ENCODE data around the gene SLC2A4RG. TPM values are rescaled to one million over a fixed set of nuclear protein-coding genes. Genes with fewer than 3 reads are reported as not detected.

Gene SLC2A4RG
- total and polyA plus RNA-seq, 9 donors, result 2.2 to 199 (median 103) TPM

DNA sequence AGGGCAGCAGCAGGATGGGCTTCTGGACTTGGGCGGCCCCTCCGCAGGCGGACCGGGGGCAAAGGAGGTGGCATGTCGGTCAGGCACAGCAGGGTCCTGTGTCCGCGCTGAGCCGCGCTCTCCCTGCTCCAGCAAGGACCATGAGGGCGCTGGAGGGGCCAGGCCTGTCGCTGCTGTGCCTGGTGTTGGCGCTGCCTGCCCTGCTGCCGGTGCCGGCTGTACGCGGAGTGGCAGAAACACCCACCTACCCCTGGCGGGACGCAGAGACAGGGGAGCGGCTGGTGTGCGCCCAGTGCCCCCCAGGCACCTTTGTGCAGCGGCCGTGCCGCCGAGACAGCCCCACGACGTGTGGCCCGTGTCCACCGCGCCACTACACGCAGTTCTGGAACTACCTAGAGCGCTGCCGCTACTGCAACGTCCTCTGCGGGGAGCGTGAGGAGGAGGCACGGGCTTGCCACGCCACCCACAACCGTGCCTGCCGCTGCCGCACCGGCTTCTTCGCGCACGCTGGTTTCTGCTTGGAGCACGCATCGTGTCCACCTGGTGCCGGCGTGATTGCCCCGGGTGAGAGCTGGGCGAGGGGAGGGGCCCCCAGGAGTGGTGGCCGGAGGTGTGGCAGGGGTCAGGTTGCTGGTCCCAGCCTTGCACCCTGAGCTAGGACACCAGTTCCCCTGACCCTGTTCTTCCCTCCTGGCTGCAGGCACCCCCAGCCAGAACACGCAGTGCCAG, 42.8 kb upstream of the SLC2A4RG start, which contains the start of gene TNFRSF6B:
Gene TNFRSF6B (plus strand): TSS at position 25 of the 729 bp plus-strand sequence. CDS start 116 bp downstream, at position 141.
- no peaks in the 10 kb centered on the region for H3K9me3 ChIP-seq
- no peaks in the 10 kb centered on the region for H3K27me3 ChIP-seq
- H3K36me3 ChIP-seq, result no peaks in the 10 kb centered on the region
- no peak within 1 kb of the TSS for H3K27ac ChIP-seq
- DNase-seq, result peak in 3 of 5 donors; percentile 18 to 47 (median 29)
- intact Hi-C loops (cut with DNase I), result no loop called here
- 11 to 26% (median 15%) methylated on average over 36 to 52 of the region's 52 CpGs for WGBS, 3 donors
- no peak within 1 kb of the TSS for H3K4me3 ChIP-seq
- H3K4me1 ChIP-seq (ENCODE audit: insufficient read depth), result peaks cover 2% of the 10 kb centered on the region
- TF ChIP-seq POLR2A (IDR thresholded peaks at IDR 0.05), result no peak
- TF ChIP-seq, protein P1, sequence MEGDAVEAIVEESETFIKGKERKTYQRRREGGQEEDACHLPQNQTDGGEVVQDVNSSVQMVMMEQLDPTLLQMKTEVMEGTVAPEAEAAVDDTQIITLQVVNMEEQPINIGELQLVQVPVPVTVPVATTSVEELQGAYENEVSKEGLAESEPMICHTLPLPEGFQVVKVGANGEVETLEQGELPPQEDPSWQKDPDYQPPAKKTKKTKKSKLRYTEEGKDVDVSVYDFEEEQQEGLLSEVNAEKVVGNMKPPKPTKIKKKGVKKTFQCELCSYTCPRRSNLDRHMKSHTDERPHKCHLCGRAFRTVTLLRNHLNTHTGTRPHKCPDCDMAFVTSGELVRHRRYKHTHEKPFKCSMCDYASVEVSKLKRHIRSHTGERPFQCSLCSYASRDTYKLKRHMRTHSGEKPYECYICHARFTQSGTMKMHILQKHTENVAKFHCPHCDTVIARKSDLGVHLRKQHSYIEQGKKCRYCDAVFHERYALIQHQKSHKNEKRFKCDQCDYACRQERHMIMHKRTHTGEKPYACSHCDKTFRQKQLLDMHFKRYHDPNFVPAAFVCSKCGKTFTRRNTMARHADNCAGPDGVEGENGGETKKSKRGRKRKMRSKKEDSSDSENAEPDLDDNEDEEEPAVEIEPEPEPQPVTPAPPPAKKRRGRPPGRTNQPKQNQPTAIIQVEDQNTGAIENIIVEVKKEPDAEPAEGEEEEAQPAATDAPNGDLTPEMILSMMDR (IDR thresholded peaks at IDR 0.05), result no peak
- TF ChIP-seq EP300 (IDR thresholded peaks at IDR 0.05), result no peak

DNA sequence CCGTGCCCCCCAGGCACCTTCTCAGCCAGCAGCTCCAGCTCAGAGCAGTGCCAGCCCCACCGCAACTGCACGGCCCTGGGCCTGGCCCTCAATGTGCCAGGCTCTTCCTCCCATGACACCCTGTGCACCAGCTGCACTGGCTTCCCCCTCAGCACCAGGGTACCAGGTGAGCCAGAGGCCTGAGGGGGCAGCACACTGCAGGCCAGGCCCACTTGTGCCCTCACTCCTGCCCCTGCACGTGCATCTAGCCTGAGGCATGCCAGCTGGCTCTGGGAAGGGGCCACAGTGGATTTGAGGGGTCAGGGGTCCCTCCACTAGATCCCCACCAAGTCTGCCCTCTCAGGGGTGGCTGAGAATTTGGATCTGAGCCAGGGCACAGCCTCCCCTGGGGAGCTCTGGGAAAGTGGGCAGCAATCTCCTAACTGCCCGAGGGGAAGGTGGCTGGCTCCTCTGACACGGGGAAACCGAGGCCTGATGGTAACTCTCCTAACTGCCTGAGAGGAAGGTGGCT, 42.2 kb upstream of the SLC2A4RG start:
- H3K27me3 ChIP-seq, result no peaks in the 10 kb centered on the region
- intact Hi-C loops (cut with DNase I), result no loop called here
- H3K4me1 ChIP-seq (ENCODE audit: insufficient read depth), result peaks cover 2% of the 10 kb centered on the region
- no peak overlapping the region for H3K27ac ChIP-seq
- WGBS, 3 donors, result 46 to 61% (median 51%) methylated on average over 7 of the region's 7 CpGs
- no peaks in the 10 kb centered on the region for H3K36me3 ChIP-seq
- no peak overlapping the region for H3K4me3 ChIP-seq
- TF ChIP-seq EP300 (IDR thresholded peaks at IDR 0.05), result no peak
- TF ChIP-seq, protein P1 (IDR thresholded peaks at IDR 0.05), result no peak
- TF ChIP-seq POLR2A (IDR thresholded peaks at IDR 0.05), result no peak
- no peaks in the 10 kb centered on the region for H3K9me3 ChIP-seq
- peak in 4 of 5 donors; percentile 13 to 42 (median 32) for DNase-seq

DNA sequence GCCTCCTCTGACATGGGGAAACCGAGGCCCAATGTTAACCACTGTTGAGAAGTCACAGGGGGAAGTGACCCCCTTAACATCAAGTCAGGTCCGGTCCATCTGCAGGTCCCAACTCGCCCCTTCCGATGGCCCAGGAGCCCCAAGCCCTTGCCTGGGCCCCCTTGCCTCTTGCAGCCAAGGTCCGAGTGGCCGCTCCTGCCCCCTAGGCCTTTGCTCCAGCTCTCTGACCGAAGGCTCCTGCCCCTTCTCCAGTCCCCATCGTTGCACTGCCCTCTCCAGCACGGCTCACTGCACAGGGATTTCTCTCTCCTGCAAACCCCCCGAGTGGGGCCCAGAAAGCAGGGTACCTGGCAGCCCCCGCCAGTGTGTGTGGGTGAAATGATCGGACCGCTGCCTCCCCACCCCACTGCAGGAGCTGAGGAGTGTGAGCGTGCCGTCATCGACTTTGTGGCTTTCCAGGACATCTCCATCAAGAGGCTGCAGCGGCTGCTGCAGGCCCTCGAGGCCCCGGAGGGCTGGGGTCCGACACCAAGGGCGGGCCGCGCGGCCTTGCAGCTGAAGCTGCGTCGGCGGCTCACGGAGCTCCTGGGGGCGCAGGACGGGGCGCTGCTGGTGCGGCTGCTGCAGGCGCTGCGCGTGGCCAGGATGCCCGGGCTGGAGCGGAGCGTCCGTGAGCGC, 41.6 kb upstream of the SLC2A4RG start:
- intact Hi-C loops (cut with DNase I), result no loop called here
- no peak overlapping the region for H3K4me3 ChIP-seq
- peak in 2 of 5 donors; percentile 18 to 38 for DNase-seq
- H3K27ac ChIP-seq, result no peak overlapping the region
- H3K9me3 ChIP-seq, result no peaks in the 10 kb centered on the region
- TF ChIP-seq, protein P1 (IDR thresholded peaks at IDR 0.05), result no peak
- TF ChIP-seq POLR2A (IDR thresholded peaks at IDR 0.05) (no peak), EP300 (IDR thresholded peaks at IDR 0.05) (no peak)
- WGBS, 3 donors, result 70 to 85% (median 80%) methylated on average over 40 of the region's 40 CpGs
- H3K4me1 ChIP-seq (ENCODE audit: insufficient read depth), result peaks cover 2% of the 10 kb centered on the region
- no peaks in the 10 kb centered on the region for H3K27me3 ChIP-seq
- H3K36me3 ChIP-seq, result no peaks in the 10 kb centered on the region

DNA sequence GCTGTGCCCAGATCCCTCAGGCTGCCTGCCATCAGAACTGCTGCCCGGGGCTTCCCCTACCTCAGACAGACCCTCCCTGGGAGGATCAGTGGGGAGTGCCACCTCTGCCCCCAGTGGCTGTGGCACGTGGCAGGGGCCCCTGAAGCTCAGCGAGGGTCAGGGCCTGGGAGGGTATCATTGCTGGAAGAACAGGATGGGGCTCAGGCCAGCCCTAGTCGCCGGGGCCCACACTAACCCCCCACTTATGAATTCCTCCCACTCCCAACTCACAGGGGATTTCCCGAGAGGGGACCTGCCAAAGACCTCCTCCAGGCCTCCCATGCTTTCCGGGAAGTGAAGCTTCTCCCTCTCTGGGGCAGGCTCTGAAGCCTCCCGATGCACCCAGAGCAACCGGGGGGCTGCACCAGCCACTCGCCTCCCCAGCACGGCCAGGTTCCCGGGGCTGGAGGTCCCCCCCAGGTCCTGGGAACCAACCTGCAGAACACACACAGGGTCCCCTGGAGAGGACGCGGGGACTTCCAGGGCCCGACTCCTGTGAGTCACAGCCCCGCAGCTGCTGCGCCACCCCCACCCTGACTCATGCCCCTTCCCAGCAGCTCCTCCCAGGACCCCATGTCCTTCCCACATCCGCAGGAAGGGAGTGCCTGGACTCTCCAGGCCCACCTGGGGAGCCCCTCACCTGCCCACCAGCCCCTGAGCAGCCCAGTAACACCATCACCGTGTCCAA, 40.7 kb upstream of the SLC2A4RG start:
- DNase-seq, result peak; percentile 19 to 65 (median 50)
- no peaks in the 10 kb centered on the region for H3K36me3 ChIP-seq
- TF ChIP-seq POLR2A (IDR thresholded peaks at IDR 0.05) (no peak), EP300 (IDR thresholded peaks at IDR 0.05) (no peak)
- TF ChIP-seq, protein P1 (IDR thresholded peaks at IDR 0.05), result no peak
- H3K27ac ChIP-seq, result no peak overlapping the region
- H3K27me3 ChIP-seq, result no peaks in the 10 kb centered on the region
- H3K4me1 ChIP-seq (ENCODE audit: insufficient read depth), result peaks cover 2% of the 10 kb centered on the region
- H3K9me3 ChIP-seq, result no peaks in the 10 kb centered on the region
- H3K4me3 ChIP-seq, result no peak overlapping the region
- intact Hi-C loops (cut with DNase I), result no loop called here
- WGBS, 3 donors, result 14 to 32% (median 20%) methylated on average over 18 to 19 of the region's 19 CpGs
